Stimulated activated CD8-positive, alpha-beta memory T cell treated with anti-CD3 and anti-CD28 coated beads, Interleukin-4, amount 100 ng/mL, for 1 hour (primary cell): ENCODE results near the gene P3H3.

ENCODE experiments used
- DNase-seq, 2 donors: peaks; one replicate each; pipeline ENCODE4 v3.0.0-alpha.2; 2020; ENCODE audit warnings: low read depth in 2 of 2, low spot score in 1 of 2

The P3H3 gene, protein sequence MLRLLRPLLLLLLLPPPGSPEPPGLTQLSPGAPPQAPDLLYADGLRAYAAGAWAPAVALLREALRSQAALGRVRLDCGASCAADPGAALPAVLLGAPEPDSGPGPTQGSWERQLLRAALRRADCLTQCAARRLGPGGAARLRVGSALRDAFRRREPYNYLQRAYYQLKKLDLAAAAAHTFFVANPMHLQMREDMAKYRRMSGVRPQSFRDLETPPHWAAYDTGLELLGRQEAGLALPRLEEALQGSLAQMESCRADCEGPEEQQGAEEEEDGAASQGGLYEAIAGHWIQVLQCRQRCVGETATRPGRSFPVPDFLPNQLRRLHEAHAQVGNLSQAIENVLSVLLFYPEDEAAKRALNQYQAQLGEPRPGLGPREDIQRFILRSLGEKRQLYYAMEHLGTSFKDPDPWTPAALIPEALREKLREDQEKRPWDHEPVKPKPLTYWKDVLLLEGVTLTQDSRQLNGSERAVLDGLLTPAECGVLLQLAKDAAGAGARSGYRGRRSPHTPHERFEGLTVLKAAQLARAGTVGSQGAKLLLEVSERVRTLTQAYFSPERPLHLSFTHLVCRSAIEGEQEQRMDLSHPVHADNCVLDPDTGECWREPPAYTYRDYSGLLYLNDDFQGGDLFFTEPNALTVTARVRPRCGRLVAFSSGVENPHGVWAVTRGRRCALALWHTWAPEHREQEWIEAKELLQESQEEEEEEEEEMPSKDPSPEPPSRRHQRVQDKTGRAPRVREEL

DNA sequence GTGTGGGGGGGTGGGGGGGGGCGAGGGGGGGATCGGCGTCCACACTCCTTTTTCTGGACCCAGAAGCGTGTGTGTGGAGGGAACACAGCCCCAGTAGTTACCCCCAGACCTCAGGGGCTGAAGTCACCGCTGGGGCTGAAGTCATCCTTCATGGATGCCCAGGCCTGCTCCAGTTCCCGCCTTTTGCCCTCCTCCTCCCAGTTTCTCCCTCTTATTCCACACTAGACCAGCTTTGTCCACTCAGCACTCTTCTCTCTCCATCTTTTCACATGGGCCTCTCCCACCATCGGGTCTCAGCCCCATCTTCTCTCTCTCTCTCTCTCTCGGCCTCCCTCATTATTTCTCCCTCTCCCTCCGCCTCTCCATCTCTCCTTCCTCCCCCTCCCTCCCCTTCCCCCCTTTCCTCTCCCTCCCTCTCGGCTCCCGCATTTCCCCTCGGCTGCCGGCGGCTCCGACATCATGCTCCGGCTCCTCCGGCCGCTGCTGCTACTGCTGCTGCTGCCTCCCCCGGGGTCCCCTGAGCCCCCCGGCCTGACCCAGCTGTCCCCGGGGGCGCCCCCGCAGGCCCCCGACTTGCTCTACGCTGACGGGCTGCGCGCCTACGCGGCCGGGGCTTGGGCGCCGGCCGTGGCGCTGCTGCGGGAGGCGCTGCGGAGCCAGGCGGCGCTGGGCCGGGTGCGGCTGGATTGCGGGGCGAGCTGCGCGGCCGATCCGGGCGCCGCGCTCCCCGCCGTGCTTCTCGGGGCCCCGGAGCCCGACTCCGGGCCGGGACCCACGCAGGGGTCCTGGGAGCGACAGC is at the start of gene P3H3:
P3H3 (plus strand) TSS at position 426 of the 799 bp plus-strand sequence; CDS start at position 460, 34 bp downstream.
- DNase-seq, result no peak

DNA sequence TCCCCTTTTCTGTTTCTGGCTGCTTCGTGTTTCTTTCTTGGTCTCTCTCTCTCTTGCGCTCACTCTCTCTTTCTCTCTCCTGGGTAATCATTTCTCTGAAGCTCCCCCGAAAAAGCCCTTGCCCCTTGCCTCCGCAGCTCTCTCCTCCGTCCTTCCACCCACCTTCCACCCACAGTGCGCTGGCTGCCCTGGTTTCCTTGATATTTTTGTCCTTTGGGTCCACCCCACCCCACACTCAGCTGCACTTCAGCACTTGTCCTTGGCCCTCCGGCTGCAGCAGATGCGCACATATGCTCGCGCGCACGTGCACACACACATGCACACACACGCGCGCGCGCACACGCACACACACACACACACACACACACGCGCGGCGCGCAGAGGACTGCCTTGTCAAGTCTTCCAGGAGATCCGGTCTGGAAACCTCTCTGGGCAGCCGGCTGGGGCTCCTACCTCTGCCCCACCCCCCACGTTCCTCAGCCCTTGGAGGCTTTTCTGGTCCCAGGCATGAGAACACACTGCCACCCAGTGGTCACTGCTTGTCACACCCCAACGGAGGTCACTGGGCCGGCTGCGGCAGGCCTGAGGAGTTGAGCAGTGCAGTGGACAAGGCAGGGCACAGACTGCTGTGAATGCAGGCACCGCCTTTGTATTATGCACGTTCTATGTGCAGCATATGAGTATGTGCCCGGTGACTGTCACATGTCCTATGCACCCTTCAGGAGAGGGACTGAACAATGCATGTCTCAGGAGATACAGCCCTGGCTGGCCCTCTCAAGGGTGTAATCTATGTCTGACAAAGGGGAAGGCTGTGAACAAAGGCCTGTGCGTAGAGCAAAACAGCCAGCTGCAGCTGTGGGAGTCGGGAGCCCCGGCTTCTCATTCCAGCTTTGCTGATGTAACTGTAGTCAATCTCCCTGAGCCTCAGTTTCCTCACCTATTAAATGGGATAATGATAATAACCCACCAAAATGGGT is 49.3 kb upstream of the P3H3 start:
- peak; percentile 72 to 79 for DNase-seq

DNA sequence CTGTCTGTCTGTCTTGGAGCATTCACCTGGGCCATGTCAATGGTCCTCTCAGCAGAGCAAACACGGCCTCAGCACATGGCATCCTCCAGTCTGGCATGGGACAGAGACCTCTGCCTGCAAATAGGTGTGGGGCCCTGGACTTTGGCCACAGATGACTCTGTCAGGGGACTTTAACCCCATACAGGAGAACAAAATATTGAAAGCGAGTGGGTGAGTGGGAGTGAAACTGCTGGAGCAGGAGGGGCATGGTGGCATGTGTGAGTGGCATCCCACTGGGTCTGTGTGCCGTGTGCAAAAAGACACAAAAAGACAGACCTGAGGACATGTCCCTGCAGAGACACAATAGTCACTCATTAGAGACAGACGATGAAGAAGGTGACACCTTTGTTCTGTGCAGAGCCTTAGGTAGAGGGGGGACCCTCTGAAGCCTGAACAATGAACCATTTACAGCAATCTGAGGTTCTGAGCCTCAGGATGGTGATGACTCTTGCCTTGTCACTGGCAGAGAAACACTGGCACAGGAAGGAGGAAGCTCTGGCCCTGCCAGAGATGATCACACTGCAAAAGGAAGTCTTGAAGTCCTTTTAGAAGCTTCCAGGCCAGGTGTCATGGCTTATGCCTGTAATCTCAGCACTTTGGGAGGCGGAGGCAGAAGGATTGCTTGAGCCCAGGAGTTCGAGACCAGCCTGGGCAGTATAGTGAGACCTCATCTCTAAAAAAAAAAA is 48.3 kb upstream of the P3H3 start:
- no peak for DNase-seq

DNA sequence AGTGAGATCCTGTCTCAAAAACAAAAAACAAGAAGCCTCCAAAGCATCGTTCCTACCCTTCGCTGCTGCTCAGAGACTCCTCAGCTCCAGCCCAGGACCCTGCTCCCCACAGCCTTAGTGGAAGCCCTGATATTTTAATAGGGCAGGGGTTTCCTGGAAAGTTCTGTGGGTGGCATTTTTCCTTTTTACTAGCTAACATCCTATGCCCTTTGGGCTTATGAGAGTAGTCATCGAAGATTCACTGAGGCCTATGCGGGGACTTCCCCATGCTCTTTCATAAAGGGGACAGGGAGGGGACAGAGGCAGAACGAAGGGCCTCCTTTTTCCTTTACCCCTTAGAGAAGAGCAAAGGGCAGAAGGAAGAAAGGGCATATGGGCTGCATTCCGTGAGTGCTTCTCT is 47.6 kb upstream of the P3H3 start:
- DNase-seq, result no peak

DNA sequence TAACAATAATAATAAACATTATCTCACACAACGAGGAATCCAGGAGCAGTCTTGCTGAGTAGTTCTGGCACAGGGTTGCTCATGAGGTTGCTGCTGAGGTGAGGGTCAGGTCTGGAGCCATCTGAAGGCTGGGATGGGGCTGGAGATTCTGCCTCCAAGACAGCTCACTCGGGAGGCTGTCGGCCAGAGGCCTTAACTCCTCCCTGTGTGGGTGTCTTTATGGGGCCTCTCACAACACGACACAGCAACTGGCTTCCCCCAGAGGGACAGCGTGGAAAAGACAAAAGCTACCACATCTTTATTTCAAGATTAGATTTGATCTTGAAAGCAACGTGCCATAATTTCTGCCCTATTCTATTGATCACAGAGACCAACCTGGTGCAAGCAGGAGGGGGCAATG is 46.1 kb upstream of the P3H3 start:
- no peak for DNase-seq

DNA sequence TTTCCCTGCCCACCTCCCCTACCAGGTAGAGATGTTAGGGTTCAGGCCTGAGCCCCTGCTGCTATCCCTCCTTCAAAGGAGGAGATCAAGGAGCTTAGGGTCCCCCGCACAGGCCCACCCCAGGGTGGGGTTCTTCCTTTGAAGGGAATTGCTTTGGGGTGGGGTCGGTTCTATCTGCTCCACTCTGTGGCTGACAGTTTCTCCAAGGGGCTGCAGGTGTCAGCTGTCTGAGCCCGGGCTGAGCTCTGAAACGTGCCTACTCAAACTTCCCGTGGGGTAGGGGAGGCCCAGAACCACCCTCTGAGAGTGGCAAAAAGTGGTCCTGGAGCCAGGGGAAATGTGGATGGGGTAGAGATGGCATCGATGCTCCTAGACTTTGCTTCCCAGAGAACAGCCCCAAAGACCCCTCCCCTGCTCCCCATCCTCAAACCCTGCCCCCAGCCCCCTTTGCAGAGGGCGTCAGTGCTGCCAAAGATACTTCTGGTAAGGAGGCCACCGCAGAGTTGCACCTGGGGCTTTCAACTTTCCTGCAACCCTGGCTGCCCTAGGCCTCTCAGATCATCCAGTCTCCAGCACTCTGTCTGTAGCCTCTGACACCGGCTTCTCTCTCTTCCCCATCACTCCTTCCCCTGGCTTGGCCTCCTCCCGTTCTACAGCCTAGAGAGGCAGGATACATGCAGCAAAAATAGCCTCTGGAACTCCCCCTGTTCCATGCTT is 45.2 kb upstream of the P3H3 start:
- DNase-seq, result no peak

DNA sequence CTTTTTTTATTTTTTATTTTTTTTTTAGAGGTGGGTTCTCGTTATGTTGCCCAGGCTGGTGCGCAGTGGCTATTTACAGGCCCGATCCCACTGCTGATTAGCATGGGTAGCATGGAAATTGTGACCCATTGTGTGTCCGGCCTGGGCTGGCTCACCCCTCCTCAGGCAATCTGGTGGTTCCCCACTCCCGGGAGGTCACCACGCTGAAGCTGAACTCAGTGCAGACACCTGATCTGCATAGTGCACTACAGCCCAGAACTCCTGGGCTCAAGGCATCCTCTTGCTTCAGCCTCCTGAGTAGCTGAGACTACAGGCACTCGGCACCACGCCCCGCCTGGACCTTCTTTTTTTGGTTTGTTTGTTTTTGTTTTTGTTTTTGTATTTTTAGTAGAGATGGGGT is 44.4 kb upstream of the P3H3 start:
- DNase-seq, result no peak

DNA sequence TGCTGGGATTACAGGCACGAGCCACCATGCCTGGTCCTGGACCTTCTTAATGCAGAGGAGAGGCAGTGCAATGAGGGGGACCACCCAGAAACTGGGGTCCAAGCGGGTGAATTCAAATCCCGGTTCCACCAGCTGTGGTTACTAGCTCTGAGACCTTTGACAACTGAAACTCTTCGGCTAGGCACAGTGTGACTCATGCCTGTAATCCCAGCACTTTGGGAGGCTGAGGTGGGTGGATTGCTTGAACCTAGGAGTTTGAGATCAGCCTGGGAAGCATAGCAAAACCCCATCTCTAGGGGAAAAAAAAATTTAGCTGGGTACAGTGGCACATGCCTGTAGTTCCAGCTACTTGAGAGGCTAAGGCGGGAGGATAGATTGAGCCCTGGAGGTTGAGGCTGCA is 43.9 kb upstream of the P3H3 start:
- no peak for DNase-seq

DNA sequence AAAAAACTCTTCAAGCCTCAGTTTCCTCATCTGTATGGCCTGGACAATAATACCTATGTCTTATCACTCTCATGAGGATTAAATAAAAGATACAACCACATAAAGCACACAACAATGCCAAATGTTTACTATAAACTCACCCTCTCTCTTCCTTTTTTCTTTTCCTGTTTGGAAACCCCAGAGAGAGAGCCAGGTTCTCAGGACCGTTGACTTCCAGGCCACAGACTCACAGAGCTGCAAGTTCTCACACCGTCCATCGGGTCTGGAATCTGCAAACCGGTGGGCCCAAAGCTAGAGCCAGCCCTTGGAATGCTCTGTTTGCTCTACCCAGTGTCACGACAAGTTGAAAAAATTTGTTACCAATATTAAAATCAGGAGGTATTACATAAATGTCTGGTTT is 43.4 kb upstream of the P3H3 start:
- no peak for DNase-seq

DNA sequence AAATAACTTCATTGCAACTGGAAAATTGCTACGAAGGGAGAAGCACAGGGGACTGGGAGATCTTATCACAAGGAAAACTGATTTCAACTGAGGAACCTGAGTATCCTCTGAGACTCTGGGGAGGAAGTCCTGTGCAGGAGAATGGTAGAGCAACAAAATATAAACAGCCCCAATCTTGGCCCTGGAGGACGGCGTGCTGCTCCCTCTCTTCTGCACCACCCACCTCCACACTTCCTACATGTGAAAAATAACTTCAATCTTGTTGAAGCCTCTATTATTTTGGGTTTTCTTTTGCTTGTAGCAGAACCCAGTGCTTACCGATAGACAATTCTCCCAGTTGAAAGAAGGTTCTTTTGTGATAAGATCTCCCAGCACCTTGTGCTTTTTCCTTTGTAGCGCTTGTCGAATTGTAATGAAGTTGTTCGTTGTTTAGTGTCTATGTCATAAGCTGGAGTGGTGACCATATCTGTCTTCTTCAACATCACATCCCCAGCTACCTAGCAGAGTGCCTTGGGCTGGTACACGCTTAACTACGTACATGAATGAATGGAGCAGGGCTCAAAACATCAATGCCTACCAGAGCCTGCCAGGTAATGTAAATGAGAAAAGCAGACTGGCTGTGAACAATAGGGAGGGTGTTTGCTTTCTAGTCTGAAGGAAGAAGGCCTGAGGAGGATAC is 41.7 kb upstream of the P3H3 start:
- DNase-seq, result no peak

DNA sequence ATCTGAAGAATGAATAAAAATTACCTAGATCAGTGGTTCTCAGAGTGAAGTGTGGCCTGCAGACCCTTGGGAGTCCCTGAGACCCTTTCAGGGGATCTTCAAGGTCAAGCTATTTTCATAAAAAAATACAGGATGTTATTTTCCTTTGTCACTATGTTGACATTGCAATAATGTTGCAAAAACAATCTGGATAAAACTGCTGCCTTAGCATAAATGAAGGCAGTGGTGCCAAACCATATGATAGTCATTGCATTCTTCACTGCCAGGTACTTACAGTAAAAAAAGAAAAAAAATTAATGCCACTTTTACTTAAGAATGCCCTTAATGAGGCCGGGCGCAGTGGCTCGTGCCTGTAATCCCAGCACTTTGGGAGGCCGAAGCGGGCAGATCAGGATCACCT is 40.9 kb upstream of the P3H3 start:
- no peak for DNase-seq

DNA sequence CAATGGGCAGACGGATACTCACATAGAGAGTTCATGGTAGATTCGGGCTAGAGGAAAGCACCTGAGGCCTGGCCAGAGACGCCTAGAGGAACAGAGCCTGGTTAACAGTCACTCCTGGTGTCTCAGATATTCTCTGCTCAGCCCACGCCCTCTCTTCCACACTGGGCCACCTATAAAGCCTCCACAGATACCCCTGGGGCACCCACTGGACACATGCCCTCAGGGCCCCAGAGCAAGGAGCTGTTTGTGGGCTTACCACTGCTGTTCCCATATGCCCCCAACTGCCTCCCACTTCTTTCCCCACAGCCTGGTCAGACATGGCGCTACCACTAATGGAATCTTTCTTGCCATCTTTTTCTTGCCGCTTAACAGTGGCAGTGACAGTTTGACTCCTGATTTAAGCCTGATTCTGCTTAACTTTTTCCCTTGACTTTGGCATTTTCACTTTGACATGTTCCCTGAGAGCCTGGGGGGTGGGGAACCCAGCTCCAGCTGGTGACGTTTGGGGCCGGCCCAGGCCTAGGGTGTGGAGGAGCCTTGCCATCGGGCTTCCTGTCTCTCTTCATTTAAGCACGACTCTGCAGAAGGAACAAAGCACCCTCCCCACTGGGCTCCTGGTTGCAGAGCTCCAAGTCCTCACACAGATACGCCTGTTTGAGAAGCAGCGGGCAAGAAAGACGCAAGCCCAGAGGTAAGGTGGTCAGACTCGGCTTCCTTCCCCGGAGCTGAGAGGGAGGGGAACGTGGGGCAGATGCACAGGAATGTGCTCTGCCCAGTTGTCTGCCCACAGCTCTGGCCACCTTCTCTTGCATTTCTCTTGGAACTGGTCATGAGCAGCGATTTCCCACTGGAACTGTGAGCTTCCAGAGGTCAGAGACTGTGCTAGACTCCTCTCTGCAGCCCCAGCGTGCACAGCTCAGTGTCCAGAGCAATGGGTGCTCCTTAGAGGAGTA is 39.0 kb upstream of the P3H3 start, which contains the start of gene CD4:
CD4 (plus strand) TSS at position 557 of the 953 bp plus-strand sequence. CDS start 10,611 bp downstream, outside the sequence.
- DNase-seq, result no peak

DNA sequence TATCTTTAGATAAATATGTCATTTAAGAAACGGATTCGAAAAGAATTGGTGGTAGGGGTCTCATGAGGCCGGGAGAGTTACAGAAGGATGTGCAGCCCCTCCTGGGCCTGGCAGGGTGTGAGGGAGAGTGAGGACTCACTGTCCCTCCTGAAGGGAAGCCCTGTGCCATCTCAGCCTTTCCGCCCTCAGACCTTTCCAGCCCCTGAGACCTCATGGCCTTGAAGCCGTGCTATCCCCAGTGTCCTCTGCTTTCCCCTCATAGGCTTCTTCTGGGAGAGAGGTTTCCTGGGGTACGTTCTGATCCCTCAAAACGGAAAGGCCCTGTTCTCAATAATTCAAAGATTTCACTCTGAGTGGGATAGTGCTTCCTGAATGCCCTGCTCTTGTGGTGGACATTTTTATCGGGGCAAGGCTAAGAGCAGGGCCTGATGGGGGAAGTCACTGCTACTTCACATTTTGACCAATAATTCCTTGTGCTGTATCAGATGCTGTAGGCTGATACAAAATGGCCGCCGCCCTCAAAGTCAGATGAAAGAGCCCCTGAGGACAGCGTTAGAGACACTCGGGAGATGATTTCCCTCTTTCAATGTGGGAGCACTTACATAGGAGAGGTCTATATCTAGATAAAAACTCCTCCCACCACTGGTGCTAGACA is 37.6 kb upstream of the P3H3 start:
- DNase-seq, result no peak

DNA sequence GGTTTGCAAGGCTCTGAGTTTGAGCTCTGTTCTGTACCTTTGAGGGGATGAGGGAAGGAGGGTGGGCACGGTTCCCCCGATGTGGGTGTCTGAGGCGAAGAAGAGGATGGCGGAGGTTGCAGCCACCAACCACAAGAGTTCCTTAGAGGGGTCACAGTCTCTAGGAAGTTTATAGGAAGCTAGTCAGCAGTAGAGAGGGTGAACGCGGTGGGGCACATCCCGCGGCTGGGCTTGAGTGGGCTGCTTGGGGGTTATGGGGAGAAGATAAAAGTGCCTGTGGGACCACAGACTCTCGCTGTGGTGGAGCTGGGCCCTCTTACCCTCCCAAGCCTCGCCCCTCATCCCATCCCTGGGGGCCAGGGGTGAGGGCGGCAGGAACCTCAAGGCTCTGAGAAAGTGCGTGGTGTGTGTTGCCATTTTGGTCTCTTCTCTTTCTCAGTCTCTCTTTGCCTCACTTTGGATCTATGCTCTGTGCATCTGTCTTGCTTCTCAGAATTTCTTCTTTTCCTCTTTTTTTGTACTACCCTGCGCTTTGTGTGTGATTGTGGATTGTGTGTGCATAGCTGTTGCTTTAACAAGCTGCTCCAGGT is 36.2 kb upstream of the P3H3 start:
- no peak for DNase-seq

DNA sequence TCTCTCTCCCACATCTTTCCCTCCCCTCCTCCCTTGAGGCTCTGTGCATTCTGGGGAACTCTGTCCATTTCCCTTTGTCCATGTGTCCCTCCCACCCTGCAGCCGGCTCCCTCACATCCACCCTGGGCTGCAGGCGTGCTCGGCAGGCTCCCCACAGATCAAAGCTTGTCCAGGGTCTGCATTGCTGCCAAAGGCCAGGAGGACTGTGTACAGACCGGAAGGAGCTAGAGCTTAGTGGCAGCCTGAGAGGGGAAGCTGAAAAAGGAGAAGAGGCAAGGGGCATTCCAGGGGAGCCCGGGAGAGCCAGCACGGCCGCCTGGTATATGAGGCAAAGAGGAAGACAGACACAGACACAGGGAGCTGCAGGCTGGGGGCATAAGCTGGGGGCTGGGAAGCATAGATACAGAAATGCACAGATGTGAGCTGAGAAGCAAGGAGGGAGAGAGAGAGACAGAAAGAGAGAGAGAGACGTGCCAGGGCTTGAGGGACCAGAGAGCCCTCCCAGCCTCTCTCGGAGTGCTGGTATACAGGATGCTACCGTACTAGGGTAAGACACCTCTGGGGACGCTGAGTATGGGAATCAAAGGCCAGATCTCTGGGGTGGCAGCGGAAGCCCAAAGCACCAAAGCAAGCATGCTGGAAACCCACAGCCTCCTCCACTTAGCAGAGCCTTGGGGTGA is 35.5 kb upstream of the P3H3 start:
- DNase-seq, result no peak

DNA sequence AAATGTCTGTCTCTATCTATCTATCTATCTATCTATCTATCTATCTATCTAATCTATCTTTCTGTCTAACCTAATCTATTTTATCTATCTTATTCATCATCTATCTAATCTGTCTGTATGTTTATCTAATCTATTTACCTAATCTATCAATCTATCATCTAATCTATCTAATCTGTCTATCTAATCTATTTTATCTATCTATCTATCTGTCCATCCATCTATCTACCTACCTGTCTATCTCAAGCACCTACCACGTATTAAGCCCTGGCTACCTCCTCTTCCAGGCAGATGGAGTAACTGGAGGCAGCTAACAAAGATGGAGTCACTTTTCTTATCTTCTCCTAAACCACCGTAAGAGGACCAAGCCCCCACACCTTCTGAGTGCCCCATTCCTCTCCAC is 33.1 kb upstream of the P3H3 start:
- no peak for DNase-seq
